NOMO-1 treated with DMSO at 0.1 percent for 48 hours (cell line): ENCODE measurements around the gene CYP27A1.
A peak's percentile ranks its signal among the peaks of the same experiment; 100 is the strongest.

Experiments
- DNase-seq: peaks from one replicate; lab custom pipeline; 2025; ENCODE audit not compliant: unreplicated experiment; lab: John Stamatoyannopoulos, UW

CYP27A1 gene

GRCh38 chr2:218857371-218858137 lies 75.6 kb downstream of the CYP27A1 start:
- no peak for DNase-seq

GRCh38 chr2:218858138-218858445 lies 76.1 kb downstream of the CYP27A1 start:
- DNase-seq = no peak

- DNase-seq = no peak
These were observed 77.0 kb downstream of the CYP27A1 start for GRCh38 chr2:218858671-218859555.

GRCh38 chr2:218859556-218859987 lies 77.6 kb downstream of the CYP27A1 start, which contains the start of gene WNT6:
Gene WNT6, plus strand, starts transcription at chr2:218859805. Its CDS starts 233 bp downstream, at chr2:218860038.
- no peak for DNase-seq

- DNase-seq = no peak
These were observed 78.3 kb downstream of the CYP27A1 start for GRCh38 chr2:218859988-218860831.

DNA sequence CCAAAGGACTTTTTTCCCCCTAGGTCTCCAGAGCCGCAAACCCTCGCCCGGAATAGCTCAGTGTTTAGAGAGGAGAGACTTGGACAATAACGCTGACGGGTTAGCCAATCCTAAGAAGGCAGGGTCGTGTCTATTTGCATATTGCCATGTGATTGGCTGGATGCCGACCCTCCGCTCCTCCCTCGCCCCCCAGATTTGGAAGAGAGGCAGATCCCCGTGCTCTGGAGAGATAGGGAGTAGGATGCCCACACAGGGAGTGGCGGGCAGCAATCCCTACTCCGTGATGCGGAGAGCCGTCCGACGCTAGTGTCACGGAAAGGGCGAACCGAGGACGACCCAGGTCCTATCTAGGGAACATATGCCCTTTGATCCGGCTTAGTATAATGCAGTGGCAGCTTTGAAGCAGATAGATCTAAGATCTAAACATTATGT lies 79.0 kb downstream of the CYP27A1 start:
- DNase-seq = peak; percentile 52

GRCh38 chr2:218861645-218862318 lies 79.8 kb downstream of the CYP27A1 start:
- DNase-seq = no peak

GRCh38 chr2:218863021-218863520 lies 81.1 kb downstream of the CYP27A1 start:
- DNase-seq = no peak
